ENCODE results near the gene WFDC10B.
"Not testable (repeated sequence)": the region's sequence is repeated elsewhere in the genome, so short reads cannot be mapped to it uniquely, and the experiment has no call there.

DNA sequence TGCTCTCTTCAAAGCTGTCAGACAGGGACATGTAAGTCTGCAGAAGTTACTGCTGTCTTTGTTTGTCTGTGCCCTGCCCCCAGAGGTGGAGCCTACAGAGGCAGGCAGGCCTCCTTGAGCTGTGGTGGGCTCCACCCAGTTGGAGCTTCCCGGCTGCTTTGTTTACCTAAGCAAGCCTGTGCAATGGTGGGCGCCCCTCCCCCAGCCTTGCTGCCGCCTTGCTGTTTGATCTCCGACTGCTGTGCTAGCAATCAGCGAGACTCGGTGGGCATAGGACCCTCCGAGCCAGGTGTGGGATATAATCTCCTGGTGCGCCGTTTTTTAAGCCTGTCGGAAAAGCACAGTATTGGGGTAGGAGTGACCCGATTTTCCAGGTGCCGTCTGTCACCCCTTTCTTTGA is 11.5 kb downstream of the WFDC10B start:
- TF ChIP-seq EZH2 (IDR thresholded peaks at IDR 0.05); CTCF (IDR thresholded peaks at IDR 0.05 in 2 of 3, conservative IDR thresholded peaks at IDR 0.05 in 1 of 3; ENCODE audit: borderline replicate concordance in 1 of 3, insufficient read depth in 1 of 3, low read depth in 2 of 3, low read length in 2 of 3); EZH2phosphoT487 (IDR thresholded peaks at IDR 0.05; ENCODE audit: borderline replicate concordance); YY1 (IDR thresholded peaks at IDR 0.05; ENCODE audit: extremely low read depth, insufficient replicate concordance, low read depth, low read length); SIN3A (IDR thresholded peaks at IDR 0.05; ENCODE audit: low read depth); POLR2A (IDR thresholded peaks at IDR 0.05; ENCODE audit: borderline replicate concordance, extremely low read depth, insufficient read depth, insufficient read length); CEBPB (IDR thresholded peaks at IDR 0.05; ENCODE audit: low read depth); RAD21 (IDR thresholded peaks at IDR 0.05; ENCODE audit: low read depth); POLR2AphosphoS5 (IDR thresholded peaks at IDR 0.05; ENCODE audit: low read depth, low read length); SRF (IDR thresholded peaks at IDR 0.05; ENCODE audit: low read depth); ZNF274 (IDR thresholded peaks at IDR 0.05; ENCODE audit: low read depth, low read length); TCF7L2 (IDR thresholded peaks at IDR 0.05; ENCODE audit: borderline replicate concordance, extremely low read depth, insufficient read depth, insufficient read length); ATF3 (IDR thresholded peaks at IDR 0.05); FOSL1 (IDR thresholded peaks at IDR 0.05; ENCODE audit: low read depth): not testable (repeated sequence)
